NT2/D1 (cell line): Measurements from ENCODE around the gene CDHR3.

Source experiments
- DNase-seq: peaks from one replicate; pipeline ENCODE4 v3.0.0-alpha.2; 2011; ENCODE audit warnings: low read depth, low spot score
- H3K27me3 ChIP-seq: 2 replicates; pipeline ENCODE4 v1.6.0; 2011; ENCODE audit warnings: mild to moderate bottlenecking; ENCODE audit not compliant: insufficient read length, insufficient read depth
- H3K36me3 ChIP-seq: 2 replicates; pipeline ENCODE4 v1.6.1; 2011; ENCODE audit warnings: mild to moderate bottlenecking, low read length, mixed read lengths; ENCODE audit not compliant: insufficient read depth, insufficient read length
- H3K4me1 ChIP-seq: 2 replicates; pipeline ENCODE4 v1.5.1; 2011; ENCODE audit not compliant: insufficient read depth, insufficient read length
- H3K4me3 ChIP-seq: 2 replicates; pipeline ENCODE4 v1.5.1; 2011; ENCODE audit warnings: low read depth; ENCODE audit not compliant: insufficient read length
- H3K9ac ChIP-seq: 2 replicates; pipeline ENCODE4 v1.6.0; 2011; ENCODE audit warnings: low read depth; ENCODE audit not compliant: insufficient read length
- H3K9me3 ChIP-seq: 2 replicates; pipeline ENCODE4 v1.5.1; 2011; ENCODE audit warnings: mild to moderate bottlenecking, low read length; ENCODE audit not compliant: insufficient read depth
- SUZ12 ChIP-seq: IDR thresholded peaks from 2 replicates; pipeline ENCODE4 v1.6.1; 2011; ENCODE audit not compliant: insufficient read length, insufficient read depth; ENCODE audit errors: extremely low read depth
- YY1 ChIP-seq: IDR thresholded peaks from 2 replicates; pipeline ENCODE4 v1.6.1; 2011; ENCODE audit not compliant: insufficient read length, insufficient read depth
- ZNF274 ChIP-seq: IDR thresholded peaks from 2 replicates; pipeline ENCODE4 v1.6.1; 2011; ENCODE audit warnings: mild to moderate bottlenecking, low read depth, low read length

The CDHR3 gene

DNA sequence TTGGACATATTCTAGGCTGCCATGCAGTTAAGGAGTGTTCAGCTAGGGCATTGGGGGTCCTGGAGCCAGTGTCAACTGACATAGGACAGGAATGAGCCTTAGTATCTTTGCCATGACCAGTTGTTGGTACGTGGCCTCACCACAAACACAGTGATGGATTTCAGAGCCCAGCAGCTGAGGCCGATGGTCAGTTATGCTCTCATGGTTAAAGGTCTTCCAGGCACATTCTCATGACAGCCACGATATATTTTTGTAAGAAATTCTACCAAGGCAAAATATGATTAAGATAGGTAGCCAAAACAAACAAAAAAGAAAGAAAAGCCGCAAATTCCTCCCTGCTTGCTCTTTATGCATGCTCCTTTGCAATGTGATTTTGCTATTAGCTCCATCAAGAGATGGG lies 47.8 kb downstream of the CDHR3 start:
- TF ChIP-seq SUZ12 (no peak), YY1 (no peak), ZNF274 (no peak)
- DNase-seq = no peak
- Histone ChIP-seq H3K9me3 (peaks cover 29% of the 10 kb centered on the region; the same call in 1 of the 2 replicates), H3K4me1 (peaks cover 9% of the 10 kb centered on the region), H3K27me3 (peaks cover 8% of the 10 kb centered on the region), H3K4me3 (no peak overlapping the region), H3K9ac (no peak overlapping the region), H3K36me3 (no peaks in the 10 kb centered on the region)

DNA sequence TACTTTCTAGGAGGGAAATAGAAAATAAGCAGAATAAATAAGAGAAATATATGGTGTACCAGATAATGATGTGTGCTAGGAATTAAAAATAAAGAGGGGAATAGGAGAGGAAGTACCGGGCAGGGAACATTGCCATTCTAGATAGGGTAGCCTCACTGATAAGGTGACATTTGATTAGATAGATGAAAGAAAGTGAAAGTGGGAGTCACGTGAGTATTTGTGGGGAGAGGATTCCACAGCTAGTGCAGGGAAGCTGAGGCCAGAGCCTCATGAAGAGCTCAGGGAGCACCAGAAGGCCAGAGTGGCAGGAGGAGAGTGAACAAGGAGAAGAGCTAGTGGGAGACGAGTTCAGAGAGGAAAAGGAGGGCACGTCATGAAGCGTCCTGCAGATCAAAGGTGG lies 49.1 kb downstream of the CDHR3 start:
- TF ChIP-seq ZNF274 (no peak), YY1 (no peak), SUZ12 (no peak)
- Histone ChIP-seq H3K4me3 (no peak overlapping the region), H3K4me1 (peaks cover 9% of the 10 kb centered on the region), H3K36me3 (no peaks in the 10 kb centered on the region), H3K9me3 (peaks cover 16% of the 10 kb centered on the region; the same call in 1 of the 2 replicates), H3K9ac (no peak overlapping the region), H3K27me3 (peaks cover 8% of the 10 kb centered on the region)
- DNase-seq = no peak

DNA sequence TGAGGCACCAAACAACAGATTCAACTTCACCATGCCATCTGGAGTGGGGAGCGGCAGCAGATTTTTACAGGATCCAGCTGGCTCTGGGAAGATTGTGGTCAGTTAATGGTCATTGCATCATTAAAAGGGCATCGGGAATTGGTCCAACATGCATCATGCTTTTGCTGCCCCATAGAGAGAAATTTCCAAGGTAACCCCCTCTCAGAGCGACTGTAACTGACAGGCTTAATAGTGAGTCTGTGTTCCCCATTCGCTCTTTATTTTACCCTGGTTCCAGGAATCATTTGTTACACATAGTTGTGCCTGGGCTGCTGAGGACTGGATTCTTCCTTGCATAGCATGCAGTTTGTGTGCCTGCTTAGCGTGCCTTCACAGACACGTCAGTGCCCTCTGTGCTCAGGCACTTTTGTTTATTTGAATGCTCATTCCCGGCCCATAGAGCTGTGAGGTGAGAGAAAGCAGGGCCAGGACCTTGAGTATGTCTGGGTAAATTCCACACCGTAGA lies 49.9 kb downstream of the CDHR3 start:
- Histone ChIP-seq H3K27me3 (peaks cover 8% of the 10 kb centered on the region), H3K36me3 (no peaks in the 10 kb centered on the region), H3K9ac (no peak overlapping the region), H3K9me3 (peaks cover 10% of the 10 kb centered on the region; the same call in 1 of the 2 replicates), H3K4me3 (no peak overlapping the region), H3K4me1 (peaks cover 9% of the 10 kb centered on the region)
- no peak for TF ChIP-seq YY1
- TF ChIP-seq ZNF274 = no peak
- no peak for TF ChIP-seq SUZ12
- no peak for DNase-seq

DNA sequence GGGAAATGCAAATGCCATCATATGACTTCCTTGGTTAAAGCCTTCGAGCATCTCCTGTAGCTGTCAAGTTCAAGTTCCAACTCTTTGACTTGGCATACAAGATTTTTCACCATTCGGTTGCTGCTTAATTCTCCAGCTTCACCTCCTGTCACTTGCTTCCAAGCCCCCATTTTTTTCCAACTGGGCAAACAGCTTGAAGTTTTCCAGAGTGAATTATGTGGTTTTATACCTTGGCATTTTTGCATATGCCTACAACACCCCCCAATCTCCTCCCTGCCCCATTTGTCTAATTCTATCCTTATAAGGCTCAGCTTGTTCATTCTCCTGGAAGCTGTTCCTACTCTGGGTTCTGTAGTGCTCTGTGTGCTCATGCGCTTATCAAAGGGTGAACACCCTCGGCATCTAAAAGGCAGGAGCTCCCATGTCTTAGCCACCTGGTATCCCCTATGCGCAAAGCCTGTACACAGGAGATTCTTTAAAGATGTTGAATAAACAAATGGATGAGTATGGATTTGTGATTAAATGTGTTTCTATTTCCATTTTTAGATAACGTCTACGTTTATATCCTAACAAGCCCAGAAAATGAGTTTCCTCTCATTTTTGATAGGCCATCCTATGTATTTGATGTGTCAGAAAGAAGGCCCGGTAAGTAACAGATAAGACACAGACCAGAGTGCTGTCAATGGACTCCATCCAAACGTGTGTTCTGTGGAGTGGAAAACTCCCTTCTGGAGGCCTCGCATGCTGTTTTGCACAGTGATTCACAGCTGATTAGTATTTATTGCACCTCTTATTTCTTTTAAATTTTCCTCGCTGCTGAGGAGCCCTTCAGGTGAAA lies 52.5 kb downstream of the CDHR3 start:
- Histone ChIP-seq H3K36me3 (no peaks in the 10 kb centered on the region), H3K4me3 (no peak overlapping the region), H3K9ac (no peak overlapping the region), H3K9me3 (no peaks in the 10 kb centered on the region), H3K27me3 (no peaks in the 10 kb centered on the region), H3K4me1 (peaks cover 7% of the 10 kb centered on the region)
- DNase-seq = no peak
- TF ChIP-seq ZNF274 (no peak), YY1 (no peak), SUZ12 (no peak)

DNA sequence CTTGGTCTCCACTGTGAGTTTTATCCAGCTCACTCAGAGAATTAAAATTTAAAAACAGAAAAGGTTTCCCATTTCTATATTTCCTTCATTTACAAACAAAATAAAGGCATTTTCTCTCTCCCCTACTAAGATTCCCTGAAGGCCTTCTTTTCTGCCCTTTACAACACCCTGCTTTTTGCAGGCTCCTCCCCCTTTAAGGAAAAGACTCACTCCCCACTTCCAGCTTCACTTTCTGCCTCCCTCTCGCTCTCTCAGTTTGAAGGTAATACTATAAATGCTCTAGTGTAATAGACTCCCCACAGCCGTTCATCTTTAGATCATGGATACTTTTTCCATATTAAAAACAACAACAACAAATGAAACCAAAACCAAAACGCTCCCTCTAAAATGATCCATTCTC lies 53.3 kb downstream of the CDHR3 start:
- Histone ChIP-seq H3K9ac (no peak overlapping the region), H3K4me3 (no peak overlapping the region), H3K4me1 (peaks cover 8% of the 10 kb centered on the region), H3K27me3 (no peaks in the 10 kb centered on the region), H3K36me3 (no peaks in the 10 kb centered on the region), H3K9me3 (no peaks in the 10 kb centered on the region)
- DNase-seq = no peak
- no peak for TF ChIP-seq ZNF274
- no peak for TF ChIP-seq YY1
- TF ChIP-seq SUZ12 = no peak

DNA sequence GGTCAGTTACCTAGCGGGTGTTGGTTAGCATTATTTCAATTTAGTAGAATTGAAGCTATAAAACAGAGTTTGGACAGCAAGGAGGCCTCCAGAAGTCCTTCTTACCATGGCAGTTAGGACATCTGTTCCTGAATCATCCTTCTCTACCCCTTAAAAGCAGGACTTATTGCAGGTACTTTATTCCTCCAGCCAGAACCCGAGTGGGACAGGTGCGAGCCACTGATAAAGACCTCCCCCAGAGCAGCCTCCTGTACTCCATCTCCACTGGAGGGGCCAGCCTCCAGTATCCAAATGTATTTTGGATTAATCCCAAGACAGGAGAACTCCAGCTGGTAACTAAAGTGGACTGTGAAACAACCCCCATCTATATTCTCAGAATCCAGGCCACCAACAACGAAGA lies 54.6 kb downstream of the CDHR3 start:
- no peak overlapping the region for H3K4me3 ChIP-seq
- H3K9ac ChIP-seq = no peak overlapping the region
- H3K27me3 ChIP-seq = no peaks in the 10 kb centered on the region
- no peaks in the 10 kb centered on the region for H3K9me3 ChIP-seq
- no peaks in the 10 kb centered on the region for H3K36me3 ChIP-seq
- TF ChIP-seq YY1 (no peak), SUZ12 (no peak), ZNF274 (no peak)
- no peak for DNase-seq
- H3K4me1 ChIP-seq = peaks cover 10% of the 10 kb centered on the region

DNA sequence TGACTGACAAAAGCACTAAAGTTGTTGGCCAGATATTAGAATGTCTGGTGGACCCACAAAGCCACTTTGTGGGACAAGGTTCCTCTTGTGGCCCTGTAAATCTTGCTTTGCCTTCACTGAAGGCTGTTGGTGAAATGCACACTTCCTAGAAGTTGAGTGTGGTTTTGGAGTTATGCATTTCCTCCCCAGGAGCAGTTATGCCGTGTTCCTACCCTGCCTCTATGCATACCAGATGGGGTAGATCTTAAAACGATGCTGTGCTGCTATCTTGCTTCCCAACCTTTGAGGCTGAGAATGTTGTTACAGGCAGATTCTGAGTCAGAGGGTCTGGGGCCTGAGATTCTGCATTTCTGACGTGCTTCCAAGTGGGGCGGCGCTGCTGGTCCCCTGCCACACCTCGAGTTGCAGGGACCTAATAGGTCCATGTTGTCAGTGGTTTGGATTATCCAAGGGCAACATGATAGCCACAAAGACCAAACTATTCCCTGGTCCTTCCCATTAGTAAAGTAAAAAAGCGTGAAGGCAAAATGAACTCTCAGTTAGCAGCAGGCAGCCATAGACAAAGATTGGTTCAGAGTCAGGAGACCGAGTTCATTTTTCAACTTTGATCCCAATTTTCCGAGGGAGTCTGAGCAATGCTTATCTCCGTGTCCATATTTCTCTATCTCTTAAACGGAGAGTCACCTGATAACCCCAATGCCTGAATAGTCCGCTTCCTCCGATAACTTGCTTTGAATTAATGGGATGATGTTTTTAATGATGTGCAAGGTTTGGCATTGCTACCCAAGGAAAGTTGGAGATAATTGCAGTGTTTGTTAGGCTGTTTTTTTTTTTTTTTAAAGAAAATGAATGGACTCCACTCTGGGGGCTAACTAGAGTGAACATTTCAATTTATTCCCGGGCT lies 55.8 kb downstream of the CDHR3 start:
- Histone ChIP-seq H3K9ac (no peak overlapping the region), H3K27me3 (no peaks in the 10 kb centered on the region), H3K36me3 (no peaks in the 10 kb centered on the region), H3K4me3 (no peak overlapping the region), H3K9me3 (no peaks in the 10 kb centered on the region; the same call in 1 of the 2 replicates), H3K4me1 (peaks cover 10% of the 10 kb centered on the region)
- no peak for DNase-seq
- TF ChIP-seq YY1 = no peak
- no peak for TF ChIP-seq ZNF274
- no peak for TF ChIP-seq SUZ12
